Measurements from ENCODE around the gene KIF13A. TPM values are rescaled to one million over a fixed set of nuclear protein-coding genes. Genes with fewer than 3 reads are reported as not detected.
A peak's percentile ranks its signal among the peaks of the same experiment; 100 is the strongest.
"Not testable (repeated sequence)": the region's sequence is repeated elsewhere in the genome, so short reads cannot be mapped to it uniquely, and the experiment has no call there.

KIF13A gene
- total RNA-seq, 1 donor from 2014 or later = 51.9 TPM

- Mint-ChIP-seq H3K36me3 (ENCODE audit: low read depth) (no peaks in the 10 kb centered on the region), H3K4me3 (ENCODE audit: unreplicated experiment) (no peak overlapping the region), H3K4me1 (ENCODE audit: low read depth) (peaks cover 52% of the 10 kb centered on the region), H3K27ac (ENCODE audit: unreplicated experiment) (peak overlapping the region; percentile 89), H3K27me3 (ENCODE audit: low read depth) (no peaks in the 10 kb centered on the region), H3K9me3 (ENCODE audit: low read depth) (no peaks in the 10 kb centered on the region)
- no peak for TF ChIP-seq CTCF (IDR thresholded peaks at IDR 0.05)
- DNase-seq (ENCODE audit: low spot score) = no peak
These were observed 123.3 kb downstream of the KIF13A start for GRCh38 chr6:17863901-17864754.

GRCh38 chr6:17861361-17861760, 126.1 kb downstream of the KIF13A start:
- H3K4me1 Mint-ChIP-seq (ENCODE audit: low read depth) = peaks cover 30% of the 10 kb centered on the region
- no peaks in the 10 kb centered on the region for H3K36me3 Mint-ChIP-seq (ENCODE audit: low read depth)
- no peak overlapping the region for H3K27ac Mint-ChIP-seq (ENCODE audit: unreplicated experiment)
- H3K4me3 Mint-ChIP-seq (ENCODE audit: unreplicated experiment) = no peak overlapping the region
- TF ChIP-seq CTCF (IDR thresholded peaks at IDR 0.05) = no peak
- H3K27me3 Mint-ChIP-seq (ENCODE audit: low read depth) = no peaks in the 10 kb centered on the region
- DNase-seq (ENCODE audit: low spot score) = no peak
- H3K9me3 Mint-ChIP-seq (ENCODE audit: low read depth) = no peaks in the 10 kb centered on the region

- Mint-ChIP-seq H3K27ac (ENCODE audit: unreplicated experiment) (no peak overlapping the region), H3K36me3 (ENCODE audit: low read depth) (no peaks in the 10 kb centered on the region), H3K4me3 (ENCODE audit: unreplicated experiment) (no peak overlapping the region), H3K27me3 (ENCODE audit: low read depth) (no peaks in the 10 kb centered on the region), H3K4me1 (ENCODE audit: low read depth) (peaks cover 18% of the 10 kb centered on the region), H3K9me3 (ENCODE audit: low read depth) (no peaks in the 10 kb centered on the region)
- TF ChIP-seq CTCF (IDR thresholded peaks at IDR 0.05) = no peak
- DNase-seq (ENCODE audit: low spot score) = no peak
These were observed 127.6 kb downstream of the KIF13A start for GRCh38 chr6:17859846-17860245.

- no peaks in the 10 kb centered on the region for H3K9me3 Mint-ChIP-seq (ENCODE audit: low read depth)
- no peaks in the 10 kb centered on the region for H3K27me3 Mint-ChIP-seq (ENCODE audit: low read depth)
- no peak overlapping the region for H3K4me3 Mint-ChIP-seq (ENCODE audit: unreplicated experiment)
- no peak for DNase-seq (ENCODE audit: low spot score)
- H3K36me3 Mint-ChIP-seq (ENCODE audit: low read depth) = no peaks in the 10 kb centered on the region
- no peak overlapping the region for H3K27ac Mint-ChIP-seq (ENCODE audit: unreplicated experiment)
- TF ChIP-seq CTCF (IDR thresholded peaks at IDR 0.05) = no peak
- peaks cover 5% of the 10 kb centered on the region for H3K4me1 Mint-ChIP-seq (ENCODE audit: low read depth)
These were observed 128.9 kb downstream of the KIF13A start for GRCh38 chr6:17858584-17858983.

- H3K27ac Mint-ChIP-seq (ENCODE audit: unreplicated experiment); H3K36me3 Mint-ChIP-seq (ENCODE audit: low read depth); H3K4me1 Mint-ChIP-seq (ENCODE audit: low read depth); DNase-seq (ENCODE audit: low spot score); H3K4me3 Mint-ChIP-seq (ENCODE audit: unreplicated experiment); H3K9me3 Mint-ChIP-seq (ENCODE audit: low read depth); H3K27me3 Mint-ChIP-seq (ENCODE audit: low read depth): not testable (repeated sequence)
These were observed 130.2 kb downstream of the KIF13A start for GRCh38 chr6:17857188-17857587.

GRCh38 chr6:17856306-17856705, 131.1 kb downstream of the KIF13A start:
- no peaks in the 10 kb centered on the region for H3K27me3 Mint-ChIP-seq (ENCODE audit: low read depth)
- no peak for DNase-seq (ENCODE audit: low spot score)
- no peaks in the 10 kb centered on the region for H3K9me3 Mint-ChIP-seq (ENCODE audit: low read depth)
- TF ChIP-seq CTCF (IDR thresholded peaks at IDR 0.05) = no peak
- no peaks in the 10 kb centered on the region for H3K36me3 Mint-ChIP-seq (ENCODE audit: low read depth)
- peaks cover 17% of the 10 kb centered on the region for H3K4me1 Mint-ChIP-seq (ENCODE audit: low read depth)
- no peak overlapping the region for H3K27ac Mint-ChIP-seq (ENCODE audit: unreplicated experiment)
- H3K4me3 Mint-ChIP-seq (ENCODE audit: unreplicated experiment) = no peak overlapping the region

Data from chondrocyte (in vitro differentiated cells).